ENCODE measurements around the gene ASB16. TPM values are rescaled to one million over a fixed set of nuclear protein-coding genes. Genes with fewer than 3 reads are reported as not detected.

Gene ASB16
- total RNA-seq, 2 donors from 2014 or later: 0.53 TPM; not detected in 1

GRCh38 chr17:44219616-44220212, 49.2 kb downstream of the ASB16 start, which contains the start of gene UBTF:
Gene UBTF (minus strand): TSS chr17:44219675. CDS start chr17:44218229, 1,446 bp downstream.
- Histone ChIP-seq H3K27ac (ENCODE audit: low read depth, low read length) (peak within 1 kb of the TSS; percentile 89), H3K9ac (ENCODE audit: extremely low read depth, low read length, poor library complexity, severe bottlenecking) (peak within 1 kb of the TSS; percentile 86), H3K36me3 (ENCODE audit: control insufficient read depth, insufficient read depth, low read length) (peaks cover 26% of the 10 kb centered on the region), H3K27me3 (ENCODE audit: control insufficient read depth, insufficient read depth, low read length, poor library complexity, severe bottlenecking) (no peaks in the 10 kb centered on the region), H3K4me3 (ENCODE audit: low read length) (peak within 1 kb of the TSS; percentile 91), H3K9me3 (ENCODE audit: control insufficient read depth, low read length) (no peaks in the 10 kb centered on the region), H3K4me1 (ENCODE audit: control insufficient read depth, insufficient read depth, low read length) (peaks cover 3% of the 10 kb centered on the region)
- no peak for TF ChIP-seq CTCF (conservative IDR thresholded peaks at IDR 0.05)
- H3K4me1 Mint-ChIP-seq: peaks cover 14% of the 10 kb centered on the region
- H3K36me3 Mint-ChIP-seq (ENCODE audit: low read depth): peaks cover 28% of the 10 kb centered on the region
- no peaks in the 10 kb centered on the region for H3K27me3 Mint-ChIP-seq (ENCODE audit: insufficient read depth)
- peak within 1 kb of the TSS; percentile 93 for H3K27ac Mint-ChIP-seq
- H3K4me3 Mint-ChIP-seq: peak within 1 kb of the TSS; percentile 86
- 0% methylated on average over 7 to 43 of the region's 76 CpGs for WGBS, 2 experiments (ENCODE audit: insufficient coverage in 1 of 2, insufficient read length in 1 of 2)
- peak; percentile 93 for DNase-seq
- H3K9me3 Mint-ChIP-seq: no peaks in the 10 kb centered on the region

- H3K27me3 ChIP-seq (ENCODE audit: control insufficient read depth, insufficient read depth, low read length, poor library complexity, severe bottlenecking): no peaks in the 10 kb centered on the region
- peaks cover 19% of the 10 kb centered on the region for H3K36me3 ChIP-seq (ENCODE audit: control insufficient read depth, insufficient read depth, low read length)
- no peaks in the 10 kb centered on the region for H3K9me3 ChIP-seq (ENCODE audit: control insufficient read depth, low read length)
- 0% methylated on average over 37 to 106 of the region's 108 CpGs for WGBS, 2 experiments (ENCODE audit: insufficient coverage in 1 of 2, insufficient read length in 1 of 2)
- H3K27me3 Mint-ChIP-seq (ENCODE audit: insufficient read depth): no peaks in the 10 kb centered on the region
- H3K9me3 Mint-ChIP-seq: no peaks in the 10 kb centered on the region
- H3K4me1 Mint-ChIP-seq: peaks cover 14% of the 10 kb centered on the region
- peak; percentile 81 for DNase-seq
- peaks cover 20% of the 10 kb centered on the region for H3K36me3 Mint-ChIP-seq (ENCODE audit: low read depth)
- H3K27ac Mint-ChIP-seq: peak overlapping the region; percentile 93
- H3K9ac ChIP-seq (ENCODE audit: extremely low read depth, low read length, poor library complexity, severe bottlenecking): peak overlapping the region; percentile 86
- H3K4me3 ChIP-seq (ENCODE audit: low read length): peak overlapping the region; percentile 93
- peak overlapping the region; percentile 87 for H3K27ac ChIP-seq (ENCODE audit: low read depth, low read length)
- H3K4me3 Mint-ChIP-seq: peak overlapping the region; percentile 86
- peaks cover 3% of the 10 kb centered on the region for H3K4me1 ChIP-seq (ENCODE audit: control insufficient read depth, insufficient read depth, low read length)
- no peak for TF ChIP-seq CTCF (conservative IDR thresholded peaks at IDR 0.05)
Observed at GRCh38 chr17:44220213-44221083, 49.9 kb downstream of the ASB16 start.

- peaks cover 12% of the 10 kb centered on the region for H3K36me3 Mint-ChIP-seq (ENCODE audit: low read depth)
- 0% methylated on average over 18 to 54 of the region's 54 CpGs for WGBS, 2 experiments (ENCODE audit: insufficient coverage in 1 of 2, insufficient read length in 1 of 2)
Observed at GRCh38 chr17:44221084-44221861, 50.8 kb downstream of the ASB16 start.

More at GRCh38 chr17:44221084-44221861, 50.8 kb downstream of the ASB16 start:
- DNase-seq: peak; percentile 96
- H3K4me1 Mint-ChIP-seq: peaks cover 14% of the 10 kb centered on the region
- peak overlapping the region; percentile 62 for H3K9ac ChIP-seq (ENCODE audit: extremely low read depth, low read length, poor library complexity, severe bottlenecking)
- peaks cover 10% of the 10 kb centered on the region for H3K36me3 ChIP-seq (ENCODE audit: control insufficient read depth, insufficient read depth, low read length)
- H3K9me3 Mint-ChIP-seq: no peaks in the 10 kb centered on the region
- H3K4me3 Mint-ChIP-seq: peak overlapping the region; percentile 86
- H3K27me3 ChIP-seq (ENCODE audit: control insufficient read depth, insufficient read depth, low read length, poor library complexity, severe bottlenecking): no peaks in the 10 kb centered on the region
- no peaks in the 10 kb centered on the region for H3K9me3 ChIP-seq (ENCODE audit: control insufficient read depth, low read length)
- H3K27ac ChIP-seq (ENCODE audit: low read depth, low read length): peak overlapping the region; percentile 87
- peak overlapping the region; percentile 93 for H3K4me3 ChIP-seq (ENCODE audit: low read length)
- peak overlapping the region; percentile 96 for H3K27ac Mint-ChIP-seq
- no peaks in the 10 kb centered on the region for H3K27me3 Mint-ChIP-seq (ENCODE audit: insufficient read depth)
- no peak for TF ChIP-seq CTCF (conservative IDR thresholded peaks at IDR 0.05)
- peaks cover 3% of the 10 kb centered on the region for H3K4me1 ChIP-seq (ENCODE audit: control insufficient read depth, insufficient read depth, low read length)

All from endodermal cell (in vitro differentiated cells).